ENCODE measurements around the gene PROKR1.
"Not testable (repeated sequence)": the region's sequence is repeated elsewhere in the genome, so short reads cannot be mapped to it uniquely, and the experiment has no call there.

Gene PROKR1

DNA sequence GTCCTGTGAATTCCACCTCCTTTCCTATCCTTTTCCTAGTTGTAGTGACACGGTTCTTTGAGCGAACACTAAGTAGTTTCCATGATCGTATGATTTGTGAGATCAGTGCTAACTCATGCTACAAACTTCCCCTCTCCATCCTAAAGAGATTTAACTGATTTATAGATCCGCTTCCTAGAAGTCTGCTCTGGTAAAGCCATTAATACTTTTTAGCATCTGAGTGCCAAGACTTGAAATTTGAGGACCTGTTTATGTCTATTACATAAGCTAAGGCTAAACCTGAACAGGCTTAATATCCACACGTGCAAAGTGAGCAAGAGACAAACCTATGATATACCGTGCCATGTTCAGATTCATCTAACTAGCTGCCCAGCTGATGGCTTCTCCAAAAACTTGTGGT lies 14.9 kb downstream of the PROKR1 start:
- no peak for DNase-seq

DNA sequence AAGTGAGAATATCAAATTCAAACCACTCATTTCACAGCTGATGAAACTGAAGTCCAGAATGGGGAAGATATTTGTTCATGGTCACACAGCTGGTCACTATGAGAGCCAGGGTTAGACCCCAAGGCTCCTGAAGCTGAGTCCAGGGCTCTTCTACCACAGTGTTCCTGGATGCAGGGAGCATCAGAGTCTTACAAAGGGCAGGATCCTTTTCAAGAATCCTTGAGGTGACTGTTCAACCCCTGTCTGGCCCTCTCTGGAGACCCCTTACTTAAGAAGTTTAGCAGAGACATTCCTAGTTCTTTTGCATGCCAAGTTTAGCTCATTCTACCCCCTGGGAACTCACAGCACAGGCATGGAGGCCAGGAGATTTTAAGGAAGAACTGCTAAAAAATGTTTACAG lies 15.7 kb downstream of the PROKR1 start:
- DNase-seq: no peak

DNA sequence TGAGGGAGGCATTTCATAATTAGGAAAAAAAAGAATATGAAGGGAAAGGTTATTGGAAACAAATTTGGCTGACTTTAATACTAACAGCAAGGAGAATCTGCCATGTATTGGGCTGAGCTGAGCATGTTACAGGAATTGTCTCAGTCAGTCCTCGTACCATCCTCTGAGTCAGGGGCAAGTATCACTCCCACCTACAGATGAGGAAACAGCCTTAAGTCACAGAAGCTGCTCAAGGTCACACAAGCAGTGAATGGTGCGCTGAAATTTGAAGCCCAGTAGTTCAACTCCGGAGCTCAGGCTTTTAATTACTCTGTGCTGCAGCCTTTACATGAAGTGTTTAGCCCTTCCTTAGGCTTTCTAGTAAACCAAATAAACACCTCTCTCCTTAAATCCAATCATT lies 17.3 kb downstream of the PROKR1 start:
- no peak for DNase-seq

DNA sequence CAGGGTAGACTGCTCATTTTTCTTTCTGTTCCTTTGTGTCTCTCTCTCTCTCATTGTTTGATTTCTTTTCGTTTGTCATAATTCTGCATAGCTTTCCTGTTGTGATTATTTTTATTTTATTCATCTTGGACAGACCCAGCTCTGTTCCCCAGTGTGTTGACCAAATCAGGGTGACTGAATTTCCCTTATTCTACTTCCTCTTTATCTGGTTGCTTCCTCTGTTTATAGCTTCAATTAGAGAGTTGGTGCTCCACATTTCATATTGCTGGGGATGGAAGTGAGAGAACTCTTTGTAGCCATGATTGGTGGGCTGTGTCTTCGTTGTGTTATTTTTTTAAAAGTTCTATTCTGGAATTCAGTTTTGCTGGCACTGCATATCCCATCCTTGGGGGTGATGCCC lies 19.1 kb downstream of the PROKR1 start:
- no peak for DNase-seq

DNA sequence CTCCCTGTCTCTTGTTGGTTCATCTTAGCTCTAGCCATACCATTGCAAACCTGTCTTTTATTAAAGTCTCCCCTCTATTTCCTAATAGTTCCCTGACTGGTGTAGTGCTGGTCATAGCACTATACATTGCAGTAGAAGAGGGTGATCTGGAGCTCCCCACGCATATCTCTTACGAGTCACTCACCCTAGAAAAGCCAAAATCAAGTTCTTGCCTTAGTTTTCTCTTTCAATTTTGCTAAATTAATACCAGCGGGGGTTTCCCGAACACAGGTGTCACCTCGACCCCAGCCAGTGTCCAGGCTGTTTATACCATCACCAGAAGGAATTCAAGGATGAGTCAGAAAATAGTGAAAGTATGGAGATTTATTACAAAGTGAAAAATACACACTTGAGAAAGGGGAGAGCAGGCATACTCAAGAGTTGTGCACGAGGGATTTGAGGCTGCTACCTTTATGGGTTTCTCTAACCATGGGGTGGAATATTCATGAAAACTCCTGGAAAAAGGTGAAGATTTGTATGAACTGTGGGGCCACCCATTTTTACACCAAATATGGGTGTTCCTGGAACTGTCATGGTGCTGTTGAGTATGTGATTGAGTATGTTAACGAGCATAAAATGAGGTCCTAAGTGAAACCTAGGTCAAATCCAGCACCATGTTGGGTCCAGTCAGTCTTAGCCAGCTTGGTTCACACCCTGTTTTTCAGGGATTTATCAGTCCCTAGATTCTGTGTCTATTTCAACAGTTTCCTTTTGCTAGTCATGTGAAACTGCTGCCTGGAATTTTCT lies 20.2 kb downstream of the PROKR1 start:
- DNase-seq: no peak

DNA sequence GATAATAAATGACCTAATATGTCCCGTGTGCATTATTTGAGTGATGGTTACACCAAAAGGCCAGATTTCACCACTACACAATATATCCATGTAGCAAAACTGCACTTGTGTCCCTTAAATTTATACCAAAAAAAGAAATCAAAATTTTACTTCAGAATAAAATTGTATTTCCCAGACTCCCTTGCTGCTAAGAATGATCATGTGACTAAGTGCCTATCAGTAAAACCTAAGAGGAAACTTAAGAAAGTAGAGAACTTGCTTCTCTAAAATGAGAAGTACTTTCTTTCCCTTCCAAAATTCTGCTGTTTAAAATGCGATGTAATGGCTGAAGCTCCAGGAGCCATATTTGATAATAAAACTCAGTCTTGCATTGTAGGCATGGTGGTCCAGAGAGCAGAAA lies 24.0 kb downstream of the PROKR1 start:
- no peak for DNase-seq

DNA sequence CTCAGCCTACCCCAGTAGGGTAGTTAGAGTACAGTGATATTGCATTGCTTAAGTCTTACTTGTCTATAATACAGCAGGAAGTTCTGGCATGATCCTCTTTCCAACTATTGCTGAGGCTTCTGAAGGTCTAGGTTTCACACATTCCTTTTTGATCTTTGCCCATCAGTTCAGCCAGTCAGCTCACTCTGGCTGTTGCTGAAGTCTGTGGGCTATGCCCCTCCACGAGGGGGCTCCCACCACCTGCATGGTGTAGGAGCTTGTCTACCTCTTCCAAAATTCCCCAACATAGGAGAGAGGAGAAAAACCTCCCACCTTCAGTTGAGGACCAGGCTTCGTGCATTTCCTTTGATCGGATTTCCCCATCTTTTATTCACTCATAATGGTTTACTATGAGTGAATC lies 26.3 kb downstream of the PROKR1 start:
- no peak for DNase-seq

DNA sequence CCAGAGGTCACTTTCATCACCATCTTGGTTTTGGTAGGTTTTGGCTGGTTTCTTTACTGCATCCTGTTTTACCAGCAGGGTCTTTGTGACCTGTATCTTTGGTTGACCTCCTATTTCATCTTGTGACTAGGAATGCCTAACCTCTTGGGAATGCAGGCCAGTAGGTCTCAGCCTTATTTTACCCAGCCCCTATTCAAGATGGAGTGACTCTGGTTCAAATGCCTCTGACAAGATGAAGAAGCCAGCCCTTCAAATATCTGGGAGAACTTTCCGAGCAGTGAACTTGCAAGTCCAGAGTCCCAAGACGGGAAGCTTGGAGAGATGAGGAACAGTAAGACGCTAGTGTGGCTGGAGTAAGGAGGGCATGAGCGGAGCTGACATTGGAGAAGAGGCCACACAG lies 28.6 kb downstream of the PROKR1 start:
- no peak for DNase-seq

DNA sequence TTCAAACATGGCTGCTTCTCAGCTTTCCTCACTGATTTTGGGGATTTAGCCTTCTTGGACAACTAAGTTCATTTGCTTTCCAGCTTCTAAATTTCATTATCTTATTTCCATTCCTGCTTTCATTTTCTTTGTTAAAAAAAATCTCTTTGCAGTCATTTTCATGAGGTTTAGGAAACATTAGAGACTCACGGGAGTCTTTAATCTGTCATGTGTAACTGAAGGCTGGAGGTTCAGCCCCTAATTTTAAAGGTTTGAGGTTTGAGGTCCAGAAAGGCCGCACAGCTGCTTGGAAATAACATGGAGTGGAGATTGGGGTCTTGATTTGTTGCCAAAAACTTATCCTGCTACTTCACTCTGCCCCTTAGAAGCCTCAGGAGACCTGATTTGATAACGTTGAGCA lies 30.3 kb downstream of the PROKR1 start:
- no peak for DNase-seq

DNA sequence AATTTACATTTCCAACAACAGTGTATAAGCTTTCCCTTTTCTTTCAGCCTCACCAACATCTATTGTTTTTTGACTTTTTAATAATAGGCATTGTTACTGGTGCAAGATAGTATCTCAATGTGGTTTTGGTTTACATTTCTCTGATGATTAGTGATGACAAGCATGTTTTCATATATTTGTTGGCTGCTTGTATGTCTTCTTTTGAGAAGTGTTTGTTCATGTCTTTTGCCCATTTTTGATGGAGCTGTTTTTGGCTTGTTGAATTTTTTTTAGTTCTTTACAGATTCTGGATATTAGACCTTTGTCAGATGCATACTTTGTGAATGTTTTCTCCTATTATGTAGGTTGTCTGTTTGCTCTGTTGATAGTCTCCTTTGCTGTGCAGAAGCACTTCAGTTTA lies 32.1 kb downstream of the PROKR1 start:
- DNase-seq: no peak

DNA sequence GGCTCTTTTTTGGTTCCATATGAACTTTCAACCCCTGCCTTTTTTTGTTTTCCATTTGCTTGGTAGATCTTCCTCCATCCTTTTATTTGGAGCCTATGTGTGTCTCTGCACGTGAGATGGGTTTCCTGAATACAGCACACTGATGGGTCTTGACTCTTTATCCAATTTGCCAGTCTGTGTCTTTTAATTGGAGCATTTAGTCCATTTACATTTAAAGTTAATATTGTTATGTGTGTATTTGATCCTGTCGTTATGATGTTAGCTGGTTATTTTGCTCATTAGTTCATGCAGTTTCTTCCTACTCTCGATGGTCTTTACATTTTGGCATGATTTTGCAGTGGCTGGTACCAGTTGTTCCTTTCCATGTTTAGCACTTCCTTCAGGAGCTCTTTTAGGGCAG lies 34.5 kb downstream of the PROKR1 start:
- DNase-seq: not testable (repeated sequence)

DNA sequence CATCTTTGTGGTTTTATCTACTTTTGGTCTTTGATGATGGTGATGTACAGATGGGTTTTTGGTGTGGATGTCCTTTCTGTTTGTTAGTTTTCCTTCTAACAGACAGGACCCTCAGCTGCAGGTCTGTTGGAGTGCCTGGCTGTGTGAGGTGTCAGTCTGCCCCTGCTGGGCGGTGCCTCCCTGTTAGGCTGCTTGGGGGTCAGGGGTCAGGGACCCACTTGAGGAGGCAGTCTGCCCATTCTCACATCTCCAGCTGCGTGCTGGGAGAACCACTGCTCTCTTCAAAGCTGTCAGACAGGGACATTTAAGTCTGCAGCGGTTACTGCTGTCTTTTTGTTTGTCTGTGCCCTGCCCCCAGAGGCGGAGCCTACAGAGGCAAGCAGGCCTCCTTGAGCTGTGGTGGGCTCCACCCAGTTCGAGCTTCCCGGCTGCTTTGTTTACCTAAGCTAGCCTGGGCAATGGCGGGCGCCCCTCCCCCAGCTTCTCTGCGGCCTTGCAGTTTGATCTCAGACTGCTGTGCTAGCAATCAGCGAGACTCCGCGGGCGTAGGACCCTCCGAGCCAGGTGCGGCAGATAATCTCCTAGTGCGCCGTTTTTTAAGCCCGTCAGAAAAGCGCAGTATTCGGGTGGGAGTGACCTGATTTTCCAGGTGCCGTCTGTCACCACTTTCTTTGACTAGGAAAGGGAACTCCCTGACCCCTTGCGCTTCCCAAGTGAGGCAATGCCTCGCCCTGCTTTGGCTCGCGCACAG lies 36.0 kb downstream of the PROKR1 start:
- DNase-seq: not testable (repeated sequence)

DNA sequence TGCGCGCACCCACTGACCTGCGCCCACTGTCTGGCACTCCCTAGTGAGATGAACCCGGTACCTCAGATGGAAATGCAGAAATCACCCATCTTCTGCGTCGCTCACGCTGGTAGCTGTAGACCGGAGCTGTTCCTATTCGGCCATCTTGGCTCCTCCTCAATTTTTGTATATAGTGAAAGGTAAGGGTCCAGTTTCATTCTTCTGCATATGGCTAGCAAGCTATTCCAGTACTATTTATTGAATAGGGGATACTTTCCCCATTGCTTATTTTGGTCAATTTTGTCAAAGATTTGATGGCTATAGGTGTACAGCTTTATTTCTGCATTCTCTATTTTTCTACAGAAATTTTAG lies 36.5 kb downstream of the PROKR1 start:
- not testable (repeated sequence) for DNase-seq

DNA sequence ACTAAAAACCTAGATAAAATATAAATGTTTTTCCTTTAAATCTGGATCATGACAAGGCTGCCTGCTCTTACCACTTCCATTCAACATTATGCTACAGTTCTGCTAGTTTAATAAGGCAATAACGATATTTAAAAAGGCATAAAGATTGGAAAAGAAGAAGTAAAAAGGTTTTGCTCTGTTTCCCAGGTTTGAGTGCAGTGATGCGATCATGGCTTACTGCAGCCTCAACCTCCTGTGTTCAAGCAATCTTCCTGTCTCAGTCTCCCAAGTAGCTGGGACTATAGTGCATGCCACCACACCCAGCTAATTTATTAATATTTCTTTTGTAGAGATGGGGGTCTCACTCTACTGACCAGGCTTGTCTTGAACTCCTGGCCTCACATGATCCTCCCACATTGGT lies 40.8 kb downstream of the PROKR1 start:
- DNase-seq: no peak

DNA sequence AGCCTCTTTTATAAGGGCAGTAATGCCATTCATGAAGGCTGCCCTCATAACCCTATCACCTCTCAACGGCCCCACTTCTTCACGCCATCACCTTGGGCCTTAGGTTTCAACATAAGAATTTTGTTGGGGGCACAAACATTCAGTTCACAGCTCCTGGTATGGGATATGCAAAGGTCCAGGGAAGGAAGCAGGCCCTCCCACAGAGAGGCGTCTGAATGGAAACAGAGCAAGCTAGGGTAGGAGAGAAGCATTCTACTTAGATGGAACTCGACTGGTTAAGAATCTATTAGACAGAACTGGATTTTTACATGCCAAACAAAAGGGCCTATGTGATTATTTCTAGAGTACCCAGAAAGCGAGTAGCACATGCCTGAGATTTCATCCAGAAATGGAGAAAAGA lies 42.8 kb downstream of the PROKR1 start:
- DNase-seq: no peak

DNA sequence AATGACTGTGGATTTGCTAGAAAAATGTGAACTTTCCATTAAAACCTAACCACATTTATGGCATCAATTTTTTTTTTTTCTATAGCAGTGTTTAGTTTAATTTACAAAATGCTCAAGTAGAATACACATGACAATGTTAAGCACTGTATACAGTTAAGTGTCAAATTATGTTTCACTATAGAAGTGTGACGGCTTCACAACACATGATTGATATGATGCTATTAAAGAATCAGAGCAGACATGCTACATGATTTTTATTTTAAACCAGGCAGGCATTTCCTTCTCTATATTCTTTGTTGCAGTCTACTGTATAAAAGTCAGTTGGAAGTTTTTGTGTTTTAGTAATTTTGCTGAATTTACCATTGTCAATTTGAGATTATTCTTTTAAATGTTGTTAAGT lies 43.6 kb downstream of the PROKR1 start:
- DNase-seq: no peak

DNA sequence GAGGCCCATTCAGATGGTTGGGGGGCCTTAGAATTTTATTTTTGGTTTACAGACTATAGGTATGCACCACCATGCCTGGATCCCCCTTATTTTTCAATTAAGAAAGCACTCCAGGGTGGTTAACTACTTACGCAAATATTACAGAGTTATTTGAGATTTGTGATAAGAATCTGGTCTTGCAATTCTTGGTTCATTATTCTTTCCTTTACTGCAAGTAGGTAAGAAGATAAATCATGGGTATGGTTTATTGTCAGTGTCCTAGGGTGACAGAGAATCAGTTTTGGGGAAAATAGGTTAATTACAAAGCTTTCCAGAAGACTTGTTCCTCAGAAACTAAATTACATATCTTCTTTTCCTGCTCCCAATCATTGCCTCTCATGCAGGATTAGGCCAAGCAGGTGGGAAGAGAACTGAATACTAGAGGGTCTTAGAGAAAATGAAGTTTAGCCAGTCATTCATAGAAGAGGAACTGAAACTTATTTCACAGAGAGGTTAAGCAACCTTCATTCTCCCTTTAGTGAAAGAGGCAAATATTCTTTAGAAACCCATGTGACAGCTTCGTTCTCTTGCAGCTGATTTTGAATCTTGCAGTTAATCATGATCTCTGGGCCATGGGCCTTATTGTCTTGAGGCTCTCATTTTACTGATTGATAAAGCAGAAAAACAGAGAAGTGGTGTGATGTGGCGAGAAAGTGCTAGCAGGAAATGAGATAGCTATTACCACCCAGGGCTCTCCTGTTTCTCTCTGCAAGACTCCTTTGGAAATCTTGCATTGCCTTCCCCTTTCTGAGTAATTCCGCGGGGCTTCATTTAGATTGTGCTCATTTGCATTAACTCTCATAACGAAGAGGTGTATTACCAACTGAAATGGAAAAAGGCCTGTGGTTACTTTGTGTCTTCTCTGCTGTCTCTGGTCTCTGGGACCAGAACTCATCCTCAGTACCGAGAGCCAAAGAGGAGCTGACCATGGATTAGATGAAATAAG lies 46.5 kb downstream of the PROKR1 start:
- no peak for DNase-seq

DNA sequence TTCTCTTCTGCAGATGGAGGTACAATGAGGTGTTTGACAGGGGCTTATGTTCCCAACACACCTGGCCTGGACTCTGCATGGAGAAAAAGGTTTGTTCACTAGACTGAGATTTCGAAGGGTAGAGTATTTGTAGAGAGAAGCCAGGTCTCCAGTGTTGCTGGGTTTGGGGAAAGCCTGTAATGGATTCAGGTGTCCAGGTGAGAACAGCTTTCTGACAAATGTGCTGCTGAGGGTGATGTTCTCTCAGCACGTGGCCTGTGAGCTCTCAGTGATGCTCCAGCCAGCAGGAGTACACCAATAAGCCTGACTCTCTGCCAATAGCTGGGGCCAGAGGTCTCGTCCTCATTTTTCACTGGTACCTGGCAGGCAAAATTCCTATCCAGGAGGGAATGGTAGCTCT lies 47.5 kb downstream of the PROKR1 start:
- no peak for DNase-seq

DNA sequence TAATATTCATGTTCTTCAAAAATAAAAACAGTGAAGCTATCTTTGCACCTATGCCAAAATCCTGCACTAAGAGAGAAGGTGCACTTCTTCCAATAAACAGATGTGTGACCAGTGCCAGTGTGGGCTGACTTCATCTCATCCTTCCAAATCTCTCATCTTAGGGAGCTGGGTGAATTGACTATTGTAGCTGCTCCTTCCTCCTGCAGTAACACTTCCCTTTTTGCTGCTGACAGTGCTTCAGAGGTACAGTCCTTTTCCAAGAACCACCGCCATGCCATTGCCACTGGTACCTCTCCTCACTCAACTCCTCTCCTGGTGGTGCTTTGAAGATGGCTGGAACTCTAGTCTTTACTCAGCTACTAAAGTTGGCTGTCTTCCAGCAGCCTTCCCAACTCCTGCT lies 49.1 kb downstream of the PROKR1 start:
- DNase-seq: no peak

DNA sequence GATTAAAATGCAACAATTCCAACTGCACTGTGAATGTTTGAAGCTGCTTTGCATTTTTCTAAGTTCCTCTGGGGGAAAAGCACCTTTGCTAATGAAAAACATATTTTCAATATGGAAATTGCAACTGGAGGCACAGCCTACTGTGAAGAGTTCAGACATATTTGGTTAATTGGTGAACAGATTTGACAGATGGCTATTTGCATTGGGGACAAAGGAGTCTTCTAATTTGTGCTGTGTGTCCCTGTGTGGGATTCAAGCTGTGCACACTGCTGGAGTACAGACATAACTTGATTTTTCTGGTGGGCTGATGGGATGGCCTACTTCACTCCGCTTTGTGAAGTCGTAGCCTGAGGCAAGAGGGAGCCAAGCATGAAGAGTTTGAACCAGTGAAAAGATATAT lies 50.6 kb downstream of the PROKR1 start:
- no peak for DNase-seq

DNA sequence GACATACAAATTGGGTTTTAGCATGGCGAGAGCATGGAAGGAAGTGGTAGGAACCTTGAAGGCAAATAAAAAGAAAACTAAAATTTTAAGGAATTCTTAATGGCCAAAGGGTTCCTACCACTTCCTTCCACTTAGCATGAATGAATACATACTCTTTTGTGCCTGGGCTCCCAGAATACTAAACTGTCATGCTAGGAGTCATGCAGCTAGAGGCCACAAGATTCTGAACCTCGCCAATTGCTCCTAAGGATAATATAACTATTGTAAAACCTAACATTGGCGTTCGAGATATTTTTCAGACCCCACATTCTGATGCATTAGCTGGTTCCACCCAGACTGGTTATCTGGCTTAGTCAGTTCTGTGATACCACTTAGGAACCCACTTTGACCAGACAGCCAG lies 52.6 kb downstream of the PROKR1 start:
- no peak for DNase-seq

DNA sequence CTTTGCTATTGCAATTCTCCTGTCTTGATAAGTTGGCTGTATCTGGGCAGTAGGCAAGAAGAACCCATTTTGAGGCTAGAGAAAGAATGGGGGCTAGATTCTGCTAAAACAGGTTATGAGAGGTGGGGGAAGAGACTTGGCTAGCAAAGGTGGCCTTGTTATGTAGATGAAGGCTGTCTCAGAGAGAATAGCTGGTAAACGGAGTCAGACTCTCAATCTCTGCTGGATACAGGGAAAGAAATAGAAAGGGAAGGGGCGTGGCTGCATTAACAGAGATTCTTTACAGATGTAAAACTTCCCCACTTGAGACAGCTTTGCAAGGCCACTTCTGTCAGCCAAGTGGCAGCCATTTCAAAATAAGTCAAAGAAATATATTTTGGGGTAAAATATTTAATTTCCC lies 53.2 kb downstream of the PROKR1 start:
- no peak for DNase-seq
